GM18867 (cell line): ENCODE measurements around the gene VPS41.

Experiments
- ATAC-seq: cut with Tn5 transposase; IDR thresholded peaks from one replicate; pipeline ENCODE4 v1.9.1; 2021; ENCODE audit warnings: mild to moderate bottlenecking, moderate library complexity; ENCODE audit not compliant: unreplicated experiment

The VPS41 gene

GRCh38 chr7:38677981-38678697 lies 230.9 kb downstream of the VPS41 start:
- no peak for ATAC-seq

- ATAC-seq = no peak
Observed at GRCh38 chr7:38675494-38676106, 233.4 kb downstream of the VPS41 start.

- ATAC-seq = no peak
Observed at GRCh38 chr7:38674513-38674912, 234.5 kb downstream of the VPS41 start.

DNA sequence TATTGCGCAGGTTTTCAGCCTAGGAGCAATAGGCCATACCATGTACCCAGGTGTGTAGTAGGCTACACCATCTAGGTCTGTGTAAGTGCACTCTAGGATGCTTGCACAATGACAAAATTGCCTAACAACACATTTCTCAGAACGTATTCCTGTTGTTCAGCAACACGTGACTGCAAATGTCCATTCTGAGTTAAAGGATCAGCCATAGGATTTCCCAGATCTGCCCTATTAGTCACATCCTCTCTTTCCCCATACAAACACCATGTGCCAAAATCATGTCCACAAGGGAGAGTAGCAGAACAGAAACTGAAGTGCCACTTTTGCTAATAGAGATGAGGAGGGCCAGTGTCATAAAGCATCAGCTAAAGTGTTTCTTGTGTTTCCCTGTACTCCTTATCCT lies 235.2 kb downstream of the VPS41 start:
- ATAC-seq = no peak
